ENCODE results near the gene NR2F6.
A peak's percentile ranks its signal among the peaks of the same experiment; 100 is the strongest.

Gene NR2F6

DNA sequence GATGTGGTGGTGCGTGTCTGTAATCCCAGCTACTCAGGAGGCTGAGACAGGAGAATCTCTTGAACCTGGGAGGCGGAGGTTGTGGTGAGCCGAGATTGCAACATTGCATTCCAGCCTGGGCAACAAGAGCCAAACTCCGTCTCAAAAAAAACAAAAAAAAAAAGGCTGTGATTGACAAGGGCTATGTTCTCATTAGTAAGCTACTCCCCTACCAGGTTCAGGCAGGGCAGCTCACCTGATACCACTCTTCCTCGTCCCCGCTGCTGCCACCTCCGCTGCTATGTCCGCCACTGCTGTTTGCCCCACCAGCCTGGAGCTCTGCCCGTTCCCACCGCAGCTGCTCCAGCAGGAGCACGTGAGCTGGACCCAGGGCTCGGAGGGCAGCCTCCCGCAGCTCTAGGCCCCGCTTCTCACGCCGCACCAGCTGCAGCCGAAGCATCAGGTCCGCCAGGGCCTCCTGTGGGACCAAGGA lies 9.5 kb upstream of the NR2F6 start:
- no peak overlapping the region for H3K27ac ChIP-seq (ENCODE audit: extremely low read depth, low read depth, low read length)
- ChIA-PET POLR2A (interaction anchor here (0.8 to 1.9 kb wide), 4 partner anchors 9 to 29 kb away, joined by 3 to 5 read pairs (median 3); partner anchors contain the start of genes BABAM1, NR2F6 and OCEL1), CTCF (interaction anchor here (0.6 to 1.3 kb wide), 3 partner anchors 32 to 188 kb away, joined by 3 read pairs; no protein-coding TSS in a partner anchor)
- H3K4me1 ChIP-seq (ENCODE audit: control insufficient read depth, insufficient read depth, low read length), result no peaks in the 10 kb centered on the region
- peak; percentile 31; the same call in 1 of the 2 replicates for TF ChIP-seq ZNF394 (tag by site-specific recombination; IDR thresholded peaks at IDR 0.05; ENCODE audit: borderline replicate concordance)
- TF ChIP-seq RBAK (tag by site-specific recombination; IDR thresholded peaks at IDR 0.05), result no peak
- TF ChIP-seq ZNF76 (tag by site-specific recombination; IDR thresholded peaks at IDR 0.05; ENCODE audit: borderline replicate concordance, low read depth), result no peak
- no peaks in the 10 kb centered on the region for H3K36me3 ChIP-seq (ENCODE audit: control insufficient read depth in 2 of 2, insufficient read depth in 1 of 2, low read length in 2 of 2)
- H3K9me3 ChIP-seq (ENCODE audit: control insufficient read depth, insufficient read depth, low read depth, low read length), result no peaks in the 10 kb centered on the region
- H3K4me3 ChIP-seq (ENCODE audit: low read depth, low read length), result no peak overlapping the region

DNA sequence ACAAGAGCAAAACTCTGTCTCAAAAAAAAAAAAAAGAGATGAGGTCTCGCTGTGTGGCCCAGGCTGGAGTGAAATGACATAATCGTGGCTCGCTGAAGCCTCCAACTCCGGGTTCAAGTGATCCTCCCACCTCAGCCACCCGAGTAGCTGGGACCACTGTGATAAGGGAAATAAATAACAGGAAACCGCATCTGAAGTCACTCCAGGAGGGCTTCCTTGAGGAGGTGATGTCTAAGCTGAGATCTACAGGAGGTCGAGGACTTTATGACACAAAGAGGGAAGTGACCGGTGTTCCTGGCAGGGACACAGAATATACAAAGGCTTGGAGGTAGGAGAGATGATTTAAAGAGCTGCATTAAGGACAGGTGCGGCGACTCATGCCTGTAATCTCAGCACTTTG lies 8.9 kb upstream of the NR2F6 start:
- Histone ChIP-seq H3K4me1 (ENCODE audit: control insufficient read depth, insufficient read depth, low read length) (no peaks in the 10 kb centered on the region), H3K36me3 (ENCODE audit: control insufficient read depth in 2 of 2, insufficient read depth in 1 of 2, low read length in 2 of 2) (no peaks in the 10 kb centered on the region), H3K27ac (ENCODE audit: extremely low read depth, low read depth, low read length) (no peak overlapping the region), H3K4me3 (ENCODE audit: low read depth, low read length) (no peak overlapping the region), H3K9me3 (ENCODE audit: control insufficient read depth, insufficient read depth, low read depth, low read length) (no peaks in the 10 kb centered on the region)
- TF ChIP-seq ZEB2 (tag by site-specific recombination; IDR thresholded peaks at IDR 0.05) (no peak), SCRT2 (tag by site-specific recombination; IDR thresholded peaks at IDR 0.05) (no peak), ZIC2 (tag by site-specific recombination; IDR thresholded peaks at IDR 0.05) (peak; percentile 52), REPIN1 (tag by site-specific recombination; IDR thresholded peaks at IDR 0.05; ENCODE audit: low read depth) (no peak), IKZF3 (tag by site-specific recombination; IDR thresholded peaks at IDR 0.05) (no peak)
- TF ChIP-seq, protein P1, sequence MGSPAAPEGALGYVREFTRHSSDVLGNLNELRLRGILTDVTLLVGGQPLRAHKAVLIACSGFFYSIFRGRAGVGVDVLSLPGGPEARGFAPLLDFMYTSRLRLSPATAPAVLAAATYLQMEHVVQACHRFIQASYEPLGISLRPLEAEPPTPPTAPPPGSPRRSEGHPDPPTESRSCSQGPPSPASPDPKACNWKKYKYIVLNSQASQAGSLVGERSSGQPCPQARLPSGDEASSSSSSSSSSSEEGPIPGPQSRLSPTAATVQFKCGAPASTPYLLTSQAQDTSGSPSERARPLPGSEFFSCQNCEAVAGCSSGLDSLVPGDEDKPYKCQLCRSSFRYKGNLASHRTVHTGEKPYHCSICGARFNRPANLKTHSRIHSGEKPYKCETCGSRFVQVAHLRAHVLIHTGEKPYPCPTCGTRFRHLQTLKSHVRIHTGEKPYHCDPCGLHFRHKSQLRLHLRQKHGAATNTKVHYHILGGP (tag by site-specific recombination; IDR thresholded peaks at IDR 0.05), result no peak
- CTCF ChIA-PET, result interaction anchor here (1.3 kb wide), 1 partner anchor 39 kb away, joined by 3 read pairs; no protein-coding TSS in a partner anchor
- POLR2A ChIA-PET, result interaction anchor here (0.8 to 1.9 kb wide), 4 partner anchors 9 to 28 kb away, joined by 3 to 5 read pairs (median 3); partner anchors contain the start of genes BABAM1, NR2F6 and OCEL1

DNA sequence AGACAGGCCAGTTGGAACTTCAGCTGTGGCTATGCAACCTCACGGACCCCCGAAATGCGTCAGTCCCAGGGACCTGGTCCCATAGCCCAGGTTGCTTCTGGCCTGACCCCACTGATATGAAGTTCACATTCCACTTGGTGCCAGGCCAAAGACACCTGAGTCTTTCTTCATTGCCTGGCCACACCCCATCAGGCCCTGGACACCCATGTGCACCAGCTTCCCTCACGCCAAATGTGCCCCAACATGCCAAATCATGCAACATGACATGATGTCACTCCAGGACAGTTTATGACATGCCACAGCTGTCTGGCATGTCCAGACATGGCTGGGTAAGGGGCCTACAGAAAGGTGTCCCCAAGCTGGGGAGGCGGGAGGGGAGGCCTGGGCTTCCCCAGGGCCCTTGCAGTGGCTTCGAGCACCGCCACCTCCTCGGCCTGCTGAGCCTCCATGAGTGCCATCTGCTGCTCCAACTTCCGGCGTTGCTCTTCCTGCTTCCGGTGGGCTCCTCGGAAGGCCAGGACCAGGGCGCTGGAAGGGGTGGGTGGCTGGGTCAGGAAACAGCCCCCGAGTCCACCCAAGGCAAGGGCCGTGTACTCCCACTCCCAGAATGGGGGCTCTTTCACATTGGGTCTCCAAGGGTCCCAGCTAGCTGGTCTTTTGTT lies 4.3 kb upstream of the NR2F6 start:
- TF ChIP-seq ZNF623 (tag by site-specific recombination; IDR thresholded peaks at IDR 0.05), result peak; percentile 18; the same call in 1 of the 2 replicates
- TF ChIP-seq BCL11B (tag by site-specific recombination; IDR thresholded peaks at IDR 0.05; ENCODE audit: low read depth), result no peak
- TF ChIP-seq, protein P2, sequence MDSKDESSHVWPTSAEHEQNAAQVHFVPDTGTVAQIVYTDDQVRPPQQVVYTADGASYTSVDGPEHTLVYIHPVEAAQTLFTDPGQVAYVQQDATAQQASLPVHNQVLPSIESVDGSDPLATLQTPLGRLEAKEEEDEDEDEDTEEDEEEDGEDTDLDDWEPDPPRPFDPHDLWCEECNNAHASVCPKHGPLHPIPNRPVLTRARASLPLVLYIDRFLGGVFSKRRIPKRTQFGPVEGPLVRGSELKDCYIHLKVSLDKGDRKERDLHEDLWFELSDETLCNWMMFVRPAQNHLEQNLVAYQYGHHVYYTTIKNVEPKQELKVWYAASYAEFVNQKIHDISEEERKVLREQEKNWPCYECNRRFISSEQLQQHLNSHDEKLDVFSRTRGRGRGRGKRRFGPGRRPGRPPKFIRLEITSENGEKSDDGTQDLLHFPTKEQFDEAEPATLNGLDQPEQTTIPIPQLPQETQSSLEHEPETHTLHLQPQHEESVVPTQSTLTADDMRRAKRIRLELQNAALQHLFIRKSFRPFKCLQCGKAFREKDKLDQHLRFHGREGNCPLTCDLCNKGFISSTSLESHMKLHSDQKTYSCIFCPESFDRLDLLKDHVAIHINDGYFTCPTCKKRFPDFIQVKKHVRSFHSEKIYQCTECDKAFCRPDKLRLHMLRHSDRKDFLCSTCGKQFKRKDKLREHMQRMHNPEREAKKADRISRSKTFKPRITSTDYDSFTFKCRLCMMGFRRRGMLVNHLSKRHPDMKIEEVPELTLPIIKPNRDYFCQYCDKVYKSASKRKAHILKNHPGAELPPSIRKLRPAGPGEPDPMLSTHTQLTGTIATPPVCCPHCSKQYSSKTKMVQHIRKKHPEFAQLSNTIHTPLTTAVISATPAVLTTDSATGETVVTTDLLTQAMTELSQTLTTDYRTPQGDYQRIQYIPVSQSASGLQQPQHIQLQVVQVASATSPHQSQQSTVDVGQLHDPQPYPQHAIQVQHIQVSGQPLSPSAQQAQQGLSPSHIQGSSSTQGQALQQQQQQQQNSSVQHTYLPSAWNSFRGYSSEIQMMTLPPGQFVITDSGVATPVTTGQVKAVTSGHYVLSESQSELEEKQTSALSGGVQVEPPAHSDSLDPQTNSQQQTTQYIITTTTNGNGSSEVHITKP (tag by site-specific recombination; IDR thresholded peaks at IDR 0.05), result peak; percentile 44
- POLR2A ChIA-PET, result interaction anchor here (1.1 to 2.2 kb wide), 4 partner anchors 14 to 23 kb away, joined by 3 to 12 read pairs (median 8); partner anchors contain the start of genes BABAM1 and OCEL1
- Histone ChIP-seq H3K4me1 (ENCODE audit: control insufficient read depth, insufficient read depth, low read length) (peaks cover 10% of the 10 kb centered on the region), H3K9me3 (ENCODE audit: control insufficient read depth, insufficient read depth, low read depth, low read length) (no peaks in the 10 kb centered on the region), H3K27ac (ENCODE audit: extremely low read depth, low read depth, low read length) (no peak overlapping the region; the same call in 1 of the 2 replicates), H3K36me3 (ENCODE audit: control insufficient read depth in 2 of 2, insufficient read depth in 1 of 2, low read length in 2 of 2) (no peaks in the 10 kb centered on the region), H3K4me3 (ENCODE audit: low read depth, low read length) (no peak overlapping the region)
- CTCF ChIA-PET, result interaction anchor here (0.6 to 2.8 kb wide), 4 partner anchors 8 to 45 kb away, joined by 3 to 26 read pairs (median 4); no protein-coding TSS in a partner anchor

All from HEK293 (cell line).